HG03060 (cell line): ENCODE results near the gene GLG1.
A peak's percentile ranks its signal among the peaks of the same experiment; 100 is the strongest.
"Not testable (repeated sequence)": the region's sequence is repeated elsewhere in the genome, so short reads cannot be mapped to it uniquely, and the experiment has no call there.

Source experiments
- ATAC-seq: cut with Tn5 transposase; IDR thresholded peaks from one replicate; pipeline ENCODE4 v1.9.1; 2021; ENCODE audit warnings: low read depth, moderate number of reproducible peaks; ENCODE audit not compliant: unreplicated experiment

The GLG1 gene

GRCh38 chr16:74451951-74452758, 154.8 kb downstream of the GLG1 start:
- peak; percentile 61 for ATAC-seq

GRCh38 chr16:74450967-74451760, 155.8 kb downstream of the GLG1 start:
- no peak for ATAC-seq

- ATAC-seq = no peak
Measured at GRCh38 chr16:74450236-74450635, 156.7 kb downstream of the GLG1 start.

GRCh38 chr16:74449470-74449869, 157.4 kb downstream of the GLG1 start:
- ATAC-seq = no peak

- ATAC-seq = no peak
Measured at GRCh38 chr16:74448990-74449389, 157.9 kb downstream of the GLG1 start.

GRCh38 chr16:74447578-74447977, 159.3 kb downstream of the GLG1 start:
- no peak for ATAC-seq

GRCh38 chr16:74446866-74447265, 160.0 kb downstream of the GLG1 start:
- ATAC-seq = no peak

GRCh38 chr16:74443624-74444346, 163.1 kb downstream of the GLG1 start:
- ATAC-seq = not testable (repeated sequence)

- ATAC-seq = no peak
Measured at GRCh38 chr16:74439685-74440084, 167.2 kb downstream of the GLG1 start.

GRCh38 chr16:74438492-74438979, 168.4 kb downstream of the GLG1 start:
- no peak for ATAC-seq

GRCh38 chr16:74431516-74431915, 175.4 kb downstream of the GLG1 start:
- no peak for ATAC-seq

GRCh38 chr16:74430036-74430712, 176.7 kb downstream of the GLG1 start:
- not testable (repeated sequence) for ATAC-seq

GRCh38 chr16:74428493-74428892, 178.4 kb downstream of the GLG1 start:
- ATAC-seq = not testable (repeated sequence)

- ATAC-seq = not testable (repeated sequence)
Measured at GRCh38 chr16:74425751-74426150, 181.2 kb downstream of the GLG1 start.

GRCh38 chr16:74423721-74424120, 183.2 kb downstream of the GLG1 start:
- not testable (repeated sequence) for ATAC-seq

- ATAC-seq = not testable (repeated sequence)
Measured at GRCh38 chr16:74422086-74422485, 184.8 kb downstream of the GLG1 start.

- not testable (repeated sequence) for ATAC-seq
Measured at GRCh38 chr16:74421482-74421785, 185.5 kb downstream of the GLG1 start.

- ATAC-seq = not testable (repeated sequence)
Measured at GRCh38 chr16:74420612-74421481, 186.1 kb downstream of the GLG1 start, which contains the start of gene CLEC18B. Gene CLEC18B, minus strand, starts transcription at chr16:74421478. Its CDS starts 208 bp downstream, at chr16:74421270.

GRCh38 chr16:74419811-74420210, 187.1 kb downstream of the GLG1 start:
- ATAC-seq = not testable (repeated sequence)
